DOHH2 (cell line): ENCODE results near the gene OR56B4.

Experiments used
- H3F3A ChIP-seq: fragments of 200-600 bp; sonication (generic), shearing (Covaris generic); 2 replicates; pipeline ENCODE4 v1.6.0; 2016; ENCODE audit warnings: antibody characterized with exemption, mild to moderate bottlenecking; ENCODE audit not compliant: control insufficient read depth, insufficient read depth
- H3K27ac ChIP-seq: fragments of 200-600 bp; sonication (generic); 2 replicates; pipeline ENCODE4 v1.5.1; 2014; ENCODE audit warnings: low read depth, mild to moderate bottlenecking, low read length, moderate library complexity
- H3K27me3 ChIP-seq: fragments of 200-600 bp; sonication (generic); 2 replicates; pipeline ENCODE4 v1.6.1; 2014; ENCODE audit warnings: mild to moderate bottlenecking, low read length, mixed read lengths; ENCODE audit not compliant: control insufficient read depth
- H3K36me3 ChIP-seq: fragments of 200-600 bp; sonication (generic); 2 replicates; pipeline ENCODE4 v1.6.1; 2014; ENCODE audit warnings: mild to moderate bottlenecking, low read length, moderate library complexity, mixed read lengths; ENCODE audit not compliant: control insufficient read depth
- H3K4me1 ChIP-seq: fragments of 200-600 bp; sonication (generic); 2 replicates; pipeline ENCODE4 v1.6.1; 2014; ENCODE audit warnings: mild to moderate bottlenecking, low read length, mixed read lengths; ENCODE audit not compliant: control insufficient read depth
- H3K4me2 ChIP-seq: fragments of 200-600 bp; sonication (generic); 2 replicates; pipeline ENCODE4 v1.6.0; 2014; ENCODE audit warnings: mild to moderate bottlenecking, low read length, moderate library complexity
- H3K4me3 ChIP-seq: fragments of 200-600 bp; sonication (generic); 2 replicates; pipeline ENCODE4 v1.5.1; 2014; ENCODE audit warnings: mild to moderate bottlenecking, low read length, mixed read lengths
- H3K79me2 ChIP-seq: fragments of 200-600 bp; sonication (generic); 2 replicates; pipeline ENCODE4 v1.6.1; 2014; ENCODE audit warnings: mild to moderate bottlenecking, low read length, mixed read lengths; ENCODE audit not compliant: control insufficient read depth
- H3K9me2 ChIP-seq: fragments of 200-600 bp; sonication (generic); replicated peaks from 2 replicates; pipeline ENCODE4 v1.6.1; 2014; ENCODE audit warnings: mild to moderate bottlenecking, low read length, mixed read lengths; ENCODE audit not compliant: control insufficient read depth
- H3K9me3 ChIP-seq: fragments of 200-600 bp; sonication (generic); 2 replicates; pipeline ENCODE4 v1.6.1; 2014; ENCODE audit warnings: antibody characterized with exemption, low read length, mixed read lengths; ENCODE audit not compliant: control insufficient read depth, insufficient read depth
- H4K20me1 ChIP-seq: fragments of 200-600 bp; sonication (generic); 2 replicates; pipeline ENCODE4 v1.6.0; 2014; ENCODE audit warnings: low read depth, mild to moderate bottlenecking, antibody characterized with exemption, low read length, moderate library complexity; ENCODE audit not compliant: control insufficient read depth, insufficient read depth
- CTCF ChIP-seq: fragments of 200-600 bp; sonication (generic); IDR thresholded peaks from one replicate; pipeline ENCODE4 v1.5.1; 2014; ENCODE audit warnings: antibody characterized with exemption, mild to moderate bottlenecking, low read depth, low read length; ENCODE audit not compliant: poor library complexity, severe bottlenecking
- EZH2phosphoT487 ChIP-seq: fragments of 200-600 bp; sonication (generic); IDR thresholded peaks from 2 replicates; pipeline ENCODE4 v1.6.1; 2017; ENCODE audit warnings: borderline replicate concordance, mild to moderate bottlenecking, antibody characterized with exemption, low read length, moderate library complexity, mixed read lengths

The OR56B4 gene

GRCh38 chr11:6151117-6151516, 43.6 kb downstream of the OR56B4 start:
- Histone ChIP-seq H3K36me3 (no peaks in the 10 kb centered on the region), H3K9me2 (no peaks in the 10 kb centered on the region)

GRCh38 chr11:6152126-6152525, 44.6 kb downstream of the OR56B4 start:
- Histone ChIP-seq H3K36me3 (no peaks in the 10 kb centered on the region), H3K79me2 (no peaks in the 10 kb centered on the region), H3K4me2 (no peak overlapping the region), H3K9me2 (no peaks in the 10 kb centered on the region), H3K4me3 (no peak overlapping the region), H3F3A (no peaks in the 10 kb centered on the region), H3K4me1 (no peaks in the 10 kb centered on the region), H3K27ac (no peak overlapping the region), H3K9me3 (no peaks in the 10 kb centered on the region), H4K20me1 (no peaks in the 10 kb centered on the region), H3K27me3 (no peaks in the 10 kb centered on the region)
- no peak for TF ChIP-seq CTCF
- no peak for TF ChIP-seq EZH2phosphoT487

More at GRCh38 chr11:6151117-6151516, 43.6 kb downstream of the OR56B4 start:
- H3K79me2 ChIP-seq, result no peaks in the 10 kb centered on the region
- H3K4me3 ChIP-seq, result no peak overlapping the region
- H3K27ac ChIP-seq, result no peak overlapping the region
- H4K20me1 ChIP-seq, result no peaks in the 10 kb centered on the region
- H3K9me3 ChIP-seq, result no peaks in the 10 kb centered on the region
- no peaks in the 10 kb centered on the region for H3F3A ChIP-seq
- no peak for TF ChIP-seq CTCF
- no peak for TF ChIP-seq EZH2phosphoT487
- no peaks in the 10 kb centered on the region for H3K27me3 ChIP-seq
- H3K4me2 ChIP-seq, result no peak overlapping the region
- no peaks in the 10 kb centered on the region for H3K4me1 ChIP-seq

GRCh38 chr11:6156628-6157359, 49.3 kb downstream of the OR56B4 start:
- Histone ChIP-seq H3K27ac (no peak overlapping the region), H3K9me3 (no peaks in the 10 kb centered on the region), H3K79me2 (no peaks in the 10 kb centered on the region), H3K4me2 (no peak overlapping the region), H3K9me2 (no peaks in the 10 kb centered on the region), H3K4me1 (no peaks in the 10 kb centered on the region), H3F3A (no peaks in the 10 kb centered on the region), H3K36me3 (no peaks in the 10 kb centered on the region), H3K4me3 (no peak overlapping the region), H4K20me1 (no peaks in the 10 kb centered on the region), H3K27me3 (no peaks in the 10 kb centered on the region)
- no peak for TF ChIP-seq CTCF
- TF ChIP-seq EZH2phosphoT487, result no peak
